Amygdala (tissue), 56 donors: Measurements from ENCODE around the gene CACNA1I.
"Not testable (repeated sequence)": the region's sequence is repeated elsewhere in the genome, so short reads cannot be mapped to it uniquely, and the experiment has no call there.

Source experiments
- DNase-seq, 56 donors: peaks; one replicate each; lab custom pipeline; 2025; lab: John Stamatoyannopoulos, UW

Gene CACNA1I

DNA sequence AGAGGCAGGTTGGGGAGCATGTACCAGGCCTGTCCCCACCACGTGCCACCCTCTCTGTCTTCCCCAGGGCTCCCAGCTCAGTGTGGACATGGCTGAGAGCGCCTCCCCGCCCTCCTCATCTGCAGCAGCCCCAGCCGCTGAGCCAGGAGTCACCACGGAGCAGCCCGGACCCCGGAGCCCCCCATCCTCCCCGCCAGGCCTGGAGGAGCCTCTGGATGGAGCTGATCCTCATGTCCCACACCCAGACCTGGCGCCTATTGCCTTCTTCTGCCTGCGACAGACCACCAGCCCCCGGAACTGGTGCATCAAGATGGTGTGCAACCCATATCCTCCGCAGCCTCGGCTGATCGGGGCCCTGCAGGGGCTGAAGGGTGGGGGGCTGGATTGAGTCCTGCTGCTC lies at the start of gene CACNA1I:
CACNA1I (plus strand) TSS at position 89 of the 400 bp plus-strand sequence; CDS start at position 89, 0 bp downstream.
- no peak for DNase-seq

DNA sequence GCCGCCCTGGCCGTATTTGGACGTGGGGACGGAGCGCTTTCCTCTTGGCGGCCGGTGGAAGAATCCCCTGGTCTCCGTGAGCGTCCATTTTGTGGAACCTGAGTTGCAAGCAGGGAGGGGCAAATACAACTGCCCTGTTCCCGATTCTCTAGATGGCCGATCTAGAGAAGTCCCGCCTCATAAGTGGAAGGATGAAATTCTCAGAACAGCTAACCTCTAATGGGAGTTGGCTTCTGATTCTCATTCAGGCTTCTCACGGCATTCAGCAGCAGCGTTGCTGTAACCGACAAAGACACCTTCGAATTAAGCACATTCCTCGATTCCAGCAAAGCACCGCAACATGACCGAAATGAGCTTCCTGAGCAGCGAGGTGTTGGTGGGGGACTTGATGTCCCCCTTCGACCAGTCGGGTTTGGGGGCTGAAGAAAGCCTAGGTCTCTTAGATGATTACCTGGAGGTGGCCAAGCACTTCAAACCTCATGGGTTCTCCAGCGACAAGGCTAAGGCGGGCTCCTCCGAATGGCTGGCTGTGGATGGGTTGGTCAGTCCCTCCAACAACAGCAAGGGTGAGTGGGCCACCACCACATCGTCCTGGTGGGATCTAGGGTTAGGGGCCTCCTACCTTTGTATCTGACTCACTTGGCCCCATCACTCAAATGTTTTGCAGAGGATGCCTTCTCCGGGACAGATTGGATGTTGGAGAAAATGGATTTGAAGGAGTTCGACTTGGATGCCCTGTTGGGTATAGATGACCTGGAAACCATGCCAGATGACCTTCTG lies 49.3 kb upstream of the CACNA1I start:
- DNase-seq = not testable (repeated sequence)

DNA sequence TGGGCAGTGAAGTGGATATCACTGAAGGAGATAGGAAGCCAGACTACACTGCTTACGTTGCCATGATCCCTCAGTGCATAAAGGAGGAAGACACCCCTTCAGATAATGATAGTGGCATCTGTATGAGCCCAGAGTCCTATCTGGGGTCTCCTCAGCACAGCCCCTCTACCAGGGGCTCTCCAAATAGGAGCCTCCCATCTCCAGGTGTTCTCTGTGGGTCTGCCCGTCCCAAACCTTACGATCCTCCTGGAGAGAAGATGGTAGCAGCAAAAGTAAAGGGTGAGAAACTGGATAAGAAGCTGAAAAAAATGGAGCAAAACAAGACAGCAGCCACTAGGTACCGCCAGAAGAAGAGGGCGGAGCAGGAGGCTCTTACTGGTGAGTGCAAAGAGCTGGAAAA lies 48.5 kb upstream of the CACNA1I start:
- not testable (repeated sequence) for DNase-seq

DNA sequence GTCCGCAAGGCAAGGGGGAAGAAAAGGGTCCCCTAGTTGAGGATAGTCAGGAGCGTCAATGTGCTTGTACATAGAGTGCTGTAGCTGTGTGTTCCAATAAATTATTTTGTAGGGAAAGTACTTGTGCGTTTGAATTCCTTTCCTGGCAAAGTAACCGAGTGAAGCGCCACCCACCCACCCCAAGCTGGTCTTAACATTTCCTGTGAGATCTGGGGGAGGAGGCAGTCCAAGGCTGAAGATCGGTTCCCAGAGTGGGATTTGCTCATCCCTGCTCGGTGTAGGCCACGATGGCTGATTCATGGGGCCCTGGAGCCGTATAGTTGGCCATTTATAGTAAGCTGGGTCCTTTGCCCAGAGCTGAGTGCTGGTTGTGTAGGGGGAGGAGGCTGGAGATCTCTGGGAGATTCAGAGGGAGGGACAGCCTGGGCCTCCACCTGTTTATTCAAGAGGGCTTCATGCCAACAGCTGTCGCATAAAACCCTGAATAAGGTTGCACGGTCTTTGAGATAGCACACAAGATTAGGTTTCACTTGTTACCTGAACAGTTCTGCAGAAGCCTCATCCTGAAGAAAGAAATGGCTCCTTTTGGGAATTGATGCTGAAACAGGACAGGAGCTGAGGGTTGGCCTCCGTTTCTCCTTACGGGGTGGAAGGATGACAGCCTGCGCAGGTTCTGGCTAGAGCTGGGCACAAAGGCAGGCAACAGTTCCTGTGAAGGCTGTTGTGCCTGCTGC lies 47.8 kb upstream of the CACNA1I start:
- peak in 14 of 56 donors; percentile 17 to 63 (median 36) for DNase-seq

DNA sequence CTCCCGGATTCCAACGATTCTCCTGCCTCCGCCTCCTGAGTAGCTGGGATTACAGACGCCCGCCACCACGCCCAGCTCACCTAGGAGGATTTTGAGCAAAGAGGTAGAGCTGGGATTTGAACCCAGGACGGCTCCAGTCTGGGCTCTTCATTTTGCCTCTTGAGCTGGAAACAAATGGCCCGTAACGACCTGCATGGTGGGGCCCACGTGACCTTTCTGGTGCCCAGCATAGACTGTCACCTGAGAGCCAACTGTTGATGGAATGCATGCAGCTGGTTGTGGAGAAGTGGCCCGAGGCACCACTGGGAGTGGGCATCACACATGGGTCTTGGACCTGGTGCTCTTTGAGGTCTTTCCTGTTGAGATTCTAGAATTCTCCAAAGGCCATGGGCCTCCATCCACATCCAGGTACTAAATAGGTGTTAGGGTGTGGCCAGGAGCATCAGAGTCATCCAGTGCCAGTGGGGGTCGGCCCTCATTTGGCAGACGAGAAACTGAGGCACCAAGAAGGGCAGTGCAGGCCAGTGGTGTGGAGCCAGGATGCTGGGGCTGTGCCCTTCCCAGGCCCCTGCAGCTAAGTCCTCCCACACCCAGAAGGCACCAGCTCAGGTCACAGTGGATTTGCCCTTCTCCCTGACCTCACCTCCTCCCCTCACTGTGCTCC lies 46.3 kb upstream of the CACNA1I start:
- DNase-seq = no peak

DNA sequence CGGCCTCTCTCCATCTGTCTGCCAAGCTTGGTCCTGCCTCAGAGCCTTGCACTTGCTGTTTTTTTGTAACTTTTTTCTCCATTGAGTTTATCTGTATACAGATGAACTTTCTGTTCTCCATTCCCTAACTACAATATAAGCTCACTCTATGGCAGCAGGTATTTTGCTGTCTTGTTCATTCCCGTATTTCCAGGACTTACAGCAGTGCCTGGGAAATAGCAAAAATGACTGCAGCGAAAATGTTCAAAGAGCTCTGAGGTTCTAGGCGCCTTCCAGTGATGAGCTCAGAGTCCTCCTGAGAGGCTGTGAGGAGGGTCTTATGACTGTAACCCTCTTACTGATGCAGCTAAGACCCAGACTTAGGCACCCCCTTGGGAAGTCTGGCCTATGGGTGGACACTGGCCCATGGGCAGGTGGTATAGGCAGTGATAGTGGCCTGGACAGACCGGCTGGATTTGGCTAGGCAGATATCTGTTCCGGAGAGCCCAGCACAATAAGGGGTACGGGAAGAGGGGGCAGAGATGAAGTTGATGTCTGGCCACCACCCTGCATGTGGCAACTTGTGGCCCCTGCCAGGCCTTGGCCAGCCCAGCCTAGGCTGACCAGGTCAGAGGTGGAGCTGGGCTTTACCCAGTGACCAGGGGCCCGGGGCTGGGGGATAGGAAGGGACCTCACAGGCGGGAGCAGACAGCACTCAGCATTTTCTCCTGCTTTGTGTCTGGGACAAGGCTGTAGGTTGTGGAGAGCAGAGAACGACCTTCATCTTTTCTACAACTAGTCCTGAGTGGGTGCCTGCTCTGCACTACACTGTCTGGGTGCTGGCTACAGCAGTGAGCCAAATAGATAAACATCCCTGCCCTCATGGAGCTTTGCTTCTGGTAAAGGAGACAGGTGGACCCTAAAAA lies 45.5 kb upstream of the CACNA1I start:
- no peak for DNase-seq

DNA sequence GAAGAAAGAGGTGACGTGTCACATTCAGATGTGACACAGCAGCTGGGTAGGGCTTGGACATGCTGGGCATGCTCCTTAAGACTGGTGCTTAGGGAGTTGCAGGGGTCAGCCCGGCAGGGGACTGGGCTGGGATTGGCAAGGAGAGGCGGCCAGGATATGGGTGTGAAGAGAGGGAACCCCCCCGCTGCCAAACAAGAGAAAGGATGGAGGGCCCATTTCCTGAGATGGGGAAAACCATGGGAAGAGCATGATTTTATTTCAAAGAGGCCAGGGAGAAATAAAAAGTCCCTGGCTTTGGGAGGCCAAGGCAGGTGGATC lies 44.9 kb upstream of the CACNA1I start:
- no peak for DNase-seq

DNA sequence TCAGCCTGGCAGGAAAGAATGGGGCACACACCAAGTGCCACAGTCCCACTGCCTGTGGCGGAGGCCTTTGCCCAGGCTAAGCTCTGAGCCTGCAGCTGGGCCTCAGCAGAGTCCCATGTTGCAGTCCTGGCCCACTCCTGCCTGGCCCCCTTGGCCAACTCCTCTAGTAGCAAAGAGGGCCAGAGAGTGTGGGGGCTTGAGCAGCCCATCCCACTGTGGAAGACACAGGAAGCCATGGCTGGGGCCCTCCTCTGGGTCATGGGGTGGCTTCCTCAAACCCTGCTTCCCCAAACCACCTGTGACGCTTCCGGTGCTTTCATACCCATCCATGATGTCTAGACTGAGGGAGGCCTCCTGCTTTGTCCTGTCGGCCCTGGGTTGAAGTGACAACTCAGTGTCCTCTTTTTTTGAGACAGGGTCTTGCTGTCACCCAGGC lies 43.8 kb upstream of the CACNA1I start:
- DNase-seq = no peak

DNA sequence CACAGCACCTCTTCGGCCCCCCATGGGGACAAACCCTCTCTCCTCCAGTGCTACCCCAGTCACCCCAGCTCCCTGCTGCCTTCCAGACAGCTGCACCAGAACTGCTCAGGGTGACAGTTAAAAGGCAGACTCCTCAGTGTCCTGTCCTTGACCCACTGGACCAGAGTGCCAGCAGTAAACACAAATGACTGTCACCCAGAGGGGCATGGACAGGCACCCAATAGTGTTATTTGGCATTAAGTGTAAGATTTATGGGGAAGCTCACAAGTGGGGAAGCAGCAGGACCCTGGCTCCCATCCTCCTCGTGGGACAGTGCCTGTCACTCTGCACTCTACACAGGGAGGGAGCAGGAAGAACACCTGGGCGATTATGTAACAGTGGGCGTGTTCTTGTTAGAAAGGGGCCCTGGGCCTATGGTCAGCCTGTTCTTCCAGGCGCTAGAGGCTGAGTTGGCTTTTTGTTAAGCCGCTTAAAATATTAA lies 43.0 kb upstream of the CACNA1I start:
- DNase-seq = no peak

DNA sequence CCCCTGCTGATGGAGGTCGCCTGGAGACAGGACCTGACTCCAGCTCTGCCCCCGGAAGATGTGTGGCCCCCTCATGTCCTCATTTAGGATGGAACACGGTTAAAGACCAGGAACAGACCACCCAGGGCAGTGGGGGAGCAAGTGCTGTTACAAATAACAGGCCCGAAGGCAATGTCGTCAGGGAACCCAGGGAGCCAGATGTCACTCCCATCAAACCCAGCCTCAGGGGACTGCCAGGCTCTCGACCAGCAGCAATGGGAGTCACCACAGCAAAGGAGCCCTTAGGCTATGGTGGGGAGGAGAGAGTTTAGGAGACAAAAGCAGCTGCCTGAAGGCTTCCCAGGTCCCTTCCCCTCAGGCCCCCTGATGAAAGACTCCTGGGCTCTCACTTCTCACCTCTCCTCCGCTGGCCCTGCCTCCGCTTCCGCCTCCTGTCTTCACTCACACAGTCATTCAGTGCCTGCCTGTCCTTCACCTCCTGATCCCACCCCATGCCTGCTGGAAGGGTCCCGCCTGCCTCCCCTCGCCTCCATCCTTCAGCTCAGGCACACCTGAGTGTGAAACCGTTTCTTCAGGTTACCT lies 42.4 kb upstream of the CACNA1I start:
- no peak for DNase-seq

DNA sequence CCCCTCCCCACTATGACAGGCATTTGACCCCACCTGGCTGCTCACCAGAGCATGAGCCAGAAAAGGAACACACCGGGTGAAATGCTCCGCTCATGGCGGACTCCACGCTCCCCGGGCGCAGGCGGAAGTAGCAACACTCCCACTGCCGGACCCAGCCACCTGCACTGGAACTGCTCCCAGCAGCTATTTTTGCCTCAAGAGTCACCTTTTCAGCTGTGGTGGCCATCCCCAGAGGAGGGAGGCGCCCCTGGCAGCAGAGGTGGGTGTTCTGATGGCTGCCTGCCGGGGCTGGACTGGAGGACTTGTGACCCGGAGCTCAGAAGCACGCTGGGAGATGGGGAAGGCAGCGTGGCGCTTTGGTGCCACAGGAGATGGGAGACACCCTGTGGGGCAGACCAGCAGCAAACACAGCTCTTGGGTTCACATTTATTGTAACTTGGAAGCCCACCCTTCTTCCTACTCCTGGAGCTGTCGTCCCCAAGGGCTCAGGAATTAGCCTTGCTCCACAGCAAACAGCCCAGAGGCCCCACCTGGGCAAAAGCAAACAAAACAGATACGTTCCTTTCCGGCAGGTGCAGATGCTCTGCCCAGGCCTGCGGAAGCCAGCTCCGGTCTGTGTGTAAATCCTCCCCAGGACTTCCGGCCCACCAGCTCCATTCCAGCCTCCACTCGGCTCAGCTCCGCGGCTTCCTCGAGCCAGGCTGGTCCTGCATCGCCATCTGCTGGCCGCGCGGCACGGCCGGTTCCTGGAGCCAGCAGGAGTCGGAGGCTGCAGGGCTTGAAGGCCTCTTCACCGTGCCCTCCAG lies 41.7 kb upstream of the CACNA1I start:
- DNase-seq = peak; percentile 17 to 94 (median 82)

DNA sequence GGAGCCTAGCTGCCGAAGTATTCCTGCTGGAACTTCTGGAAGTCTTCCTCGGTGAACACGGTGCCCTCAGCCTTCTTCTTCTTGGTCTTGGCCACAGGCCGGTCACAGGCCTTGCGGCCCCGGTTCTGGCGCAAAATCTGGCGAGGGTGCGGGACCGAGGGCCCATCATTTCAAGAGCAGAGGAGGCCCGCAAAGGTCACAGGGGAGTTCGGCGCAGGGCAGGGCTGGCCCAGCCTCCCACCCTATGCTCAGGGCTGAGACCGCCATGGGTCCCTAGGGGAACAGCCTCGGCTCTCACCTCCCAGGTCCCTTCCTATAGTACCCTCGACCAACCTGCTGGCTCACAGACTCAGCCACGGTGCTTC lies 41.1 kb upstream of the CACNA1I start:
- DNase-seq = no peak

DNA sequence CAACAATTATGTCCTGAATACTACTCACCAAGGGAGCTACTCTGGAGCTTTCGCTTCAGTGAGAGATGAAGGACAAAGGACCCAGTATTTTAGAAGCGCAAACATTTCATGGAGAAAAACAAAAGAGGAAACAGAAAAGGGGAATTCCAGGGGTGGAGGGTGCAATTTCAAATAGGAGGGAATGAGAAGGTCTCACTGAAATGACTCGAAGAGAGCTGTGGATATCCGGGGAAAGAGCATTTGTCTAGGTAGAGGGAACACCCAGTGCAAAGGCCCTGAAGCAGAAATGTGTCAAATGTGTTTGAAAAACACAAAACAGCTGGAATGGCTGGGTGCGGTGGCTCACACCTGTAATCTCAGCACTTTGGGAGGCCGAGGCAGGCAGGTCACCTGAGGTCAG lies 40.4 kb upstream of the CACNA1I start:
- DNase-seq = no peak

DNA sequence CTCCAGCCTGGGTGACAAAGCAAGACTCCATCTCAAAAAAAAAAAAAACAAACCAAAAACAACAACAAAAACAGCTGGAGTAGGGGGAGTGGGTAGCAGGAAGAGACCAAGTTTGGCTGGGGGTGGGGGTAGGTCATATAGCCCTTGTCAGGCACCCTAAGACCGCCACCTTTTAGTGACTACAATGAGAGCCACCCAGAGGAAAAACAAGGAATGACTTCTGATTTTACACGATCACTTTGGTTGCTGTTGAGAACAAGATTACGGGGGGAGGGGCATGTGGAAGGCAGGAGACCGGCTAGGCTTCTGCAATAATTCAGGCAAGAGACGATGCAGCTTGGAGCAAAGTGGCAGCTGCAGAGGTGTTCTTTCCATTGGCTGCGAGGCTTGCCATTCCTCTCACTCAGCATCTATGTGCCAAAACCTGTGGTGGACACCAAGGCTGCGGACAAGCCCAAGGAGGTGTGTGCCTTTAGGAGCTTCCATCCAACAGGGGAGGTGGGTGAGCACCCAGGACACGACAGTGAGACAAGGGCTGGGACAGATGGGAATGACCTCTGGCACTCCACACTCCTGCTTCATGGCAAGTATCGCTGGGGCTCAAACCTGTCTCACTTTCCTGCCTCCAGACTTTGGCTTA lies 39.7 kb upstream of the CACNA1I start:
- DNase-seq = no peak

DNA sequence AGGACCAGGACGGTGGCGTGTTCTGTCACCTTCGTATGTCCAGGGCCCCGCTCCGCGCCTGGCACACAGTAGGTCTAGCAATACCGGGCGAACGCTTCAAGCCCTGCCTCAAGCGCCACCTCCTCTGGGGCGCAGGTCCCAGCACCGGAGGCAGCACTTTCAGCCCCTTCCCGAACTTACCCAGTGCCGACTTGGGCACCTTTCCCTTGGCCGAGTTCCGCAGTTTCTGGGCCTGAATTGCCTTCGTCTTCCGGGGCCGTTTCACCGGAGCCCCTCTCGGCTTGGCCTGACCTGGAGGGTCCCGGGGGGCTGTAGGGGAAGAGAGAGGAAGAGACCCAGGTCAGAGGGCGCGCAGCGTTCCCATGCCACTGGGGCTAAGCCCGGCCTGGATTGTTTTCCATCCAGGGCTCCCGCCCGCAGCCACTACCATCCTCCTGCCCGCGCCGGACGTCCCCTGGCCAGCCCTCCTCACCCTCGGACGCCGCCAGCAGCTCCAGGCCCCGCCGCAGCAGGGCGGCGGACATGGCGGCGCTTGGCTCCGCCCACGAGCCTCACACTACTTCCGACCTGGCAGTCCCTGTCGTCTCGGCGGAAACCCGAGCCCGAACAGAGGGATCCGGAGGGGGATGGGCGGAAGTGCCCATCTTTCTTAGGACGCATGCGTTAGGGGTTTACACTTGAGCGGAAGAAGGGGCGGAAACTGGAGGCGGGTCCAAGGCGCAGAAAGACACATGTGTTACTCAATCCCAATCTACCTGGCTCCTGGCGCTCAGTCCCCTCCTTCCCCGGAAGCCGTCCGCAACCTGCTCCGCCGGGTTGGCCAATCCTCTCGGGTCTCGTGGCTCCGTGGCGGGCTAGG lies 38.1 kb upstream of the CACNA1I start, which contains the start of gene RPS19BP1:
RPS19BP1 (minus strand) TSS at position 534 of the 859 bp plus-strand sequence; CDS start at position 524, 10 bp downstream.
- DNase-seq = peak; percentile 71 to 99 (median 96)

DNA sequence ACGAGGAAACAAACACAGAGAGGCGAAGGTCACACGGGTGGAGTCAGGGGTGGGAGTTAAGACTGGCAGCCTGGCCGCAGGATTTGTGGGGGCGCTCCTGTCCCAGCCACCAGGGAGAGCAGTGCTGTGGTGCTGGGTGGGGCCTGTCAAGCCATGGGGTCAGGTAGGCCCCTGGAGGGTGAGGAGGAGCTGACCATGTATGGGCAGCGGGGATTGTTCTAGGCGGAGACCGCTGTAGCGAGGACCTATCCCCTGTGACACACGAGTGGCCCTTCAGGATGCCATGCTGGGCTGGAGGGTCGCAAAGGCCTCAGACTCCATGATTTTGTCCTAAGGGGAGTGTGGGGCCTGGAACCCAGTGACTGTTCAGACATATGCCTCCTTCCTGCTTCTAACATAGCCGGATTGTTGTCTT lies 36.5 kb upstream of the CACNA1I start:
- no peak for DNase-seq

DNA sequence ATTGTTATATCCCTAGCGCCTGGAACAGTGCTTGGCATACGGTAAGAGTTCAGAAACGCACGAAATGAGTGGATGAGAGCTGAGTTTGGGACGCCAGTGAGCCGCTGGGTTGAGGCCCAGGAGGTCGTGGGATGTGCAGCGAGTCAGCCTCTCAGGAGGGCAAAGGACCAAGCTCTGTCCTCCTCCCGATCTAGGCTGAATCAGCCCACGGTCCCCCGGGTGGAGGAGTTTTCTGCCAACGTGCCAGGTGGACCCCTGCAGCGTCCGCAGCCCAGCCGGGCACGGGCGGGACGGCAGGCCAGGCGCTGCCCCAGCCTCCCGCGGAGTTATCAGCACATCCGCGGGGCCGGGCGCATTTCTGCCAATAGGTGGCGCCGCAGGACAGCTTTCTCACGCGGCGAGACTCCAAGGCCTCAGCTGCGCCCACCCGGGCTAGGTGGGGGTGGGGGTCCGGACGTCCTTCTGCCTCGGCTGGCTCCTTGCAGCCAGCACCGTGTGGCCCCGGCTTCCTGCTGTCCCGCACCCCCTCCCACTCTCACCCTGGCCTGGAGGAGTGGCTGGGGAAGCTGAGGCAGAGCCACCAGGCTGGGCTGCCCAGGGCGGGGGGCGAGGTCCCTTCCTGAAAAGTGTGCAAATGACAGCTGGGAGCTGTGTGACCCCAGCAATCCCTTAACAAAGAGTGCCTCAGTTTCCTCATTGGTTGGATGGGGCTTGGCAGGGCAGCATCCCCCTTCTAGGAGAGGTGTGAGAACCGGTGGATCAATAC lies 35.8 kb upstream of the CACNA1I start:
- peak in 49 of 56 donors; percentile 20 to 89 (median 58) for DNase-seq
